Measurements from ENCODE around the gene TTC9B. TPM values are rescaled to one million over a fixed set of nuclear protein-coding genes. Genes with fewer than 3 reads are reported as not detected.

Gene TTC9B
- total and polyA plus RNA-seq, 2 of the 13 experiments (the other 11 are each of a cell fraction or from before 2014, with no cell fraction given): not detected

- TF ChIP-seq ZNF792 (CRISPR knock-in tag; IDR thresholded peaks at IDR 0.05) (peak; percentile 86; the same call in 1 of the 2 replicates), ZNF160 (CRISPR knock-in tag; IDR thresholded peaks at IDR 0.05) (0 out of 2 replicates have a peak, but pooled peaks have one; percentile 85), KDM3A (CRISPR knock-in tag; IDR thresholded peaks at IDR 0.05; ENCODE audit: low read depth) (no peak), ZNF414 (CRISPR knock-in tag; IDR thresholded peaks at IDR 0.05) (peak; percentile 83; the same call in 1 of the 2 replicates), ELF3 (CRISPR knock-in tag; IDR thresholded peaks at IDR 0.05) (peak; percentile 79), ZNF430 (CRISPR knock-in tag; IDR thresholded peaks at IDR 0.05) (0 out of 2 replicates have a peak, but pooled peaks have one; percentile 76), TFAP4 (IDR thresholded peaks at IDR 0.05; ENCODE audit: borderline replicate concordance, low read depth) (peak; percentile 79; the same call in 1 of the 2 replicates), DMAP1 (CRISPR knock-in tag; IDR thresholded peaks at IDR 0.05) (peak; percentile 86), ZSCAN30 (CRISPR knock-in tag; IDR thresholded peaks at IDR 0.05) (no peak), MTF1 (CRISPR knock-in tag; IDR thresholded peaks at IDR 0.05) (no peak), ESRRA (CRISPR knock-in tag; IDR thresholded peaks at IDR 0.05; ENCODE audit: low read depth) (0 out of 2 replicates have a peak, but pooled peaks have one; percentile 57), SRSF4 (IDR thresholded peaks at IDR 0.05; ENCODE audit: low read depth, low read length, poor library complexity, severe bottlenecking) (no peak), ZSCAN21 (CRISPR knock-in tag; IDR thresholded peaks at IDR 0.05; ENCODE audit: borderline replicate concordance) (peak; percentile 67; the same call in 1 of the 2 replicates), SOX13 (IDR thresholded peaks at IDR 0.05) (no peak), SOX13 (CRISPR knock-in tag; conservative IDR thresholded peaks at IDR 0.05 in 1 of 2, IDR thresholded peaks at IDR 0.05 in 1 of 2) (peak in 1 of 2 experiments; percentile 60; a peak in 1 of 4 replicates), ZFP41 (CRISPR knock-in tag; IDR thresholded peaks at IDR 0.05; ENCODE audit: borderline replicate concordance) (peak; percentile 24; the same call in 1 of the 2 replicates), ZNF441 (CRISPR knock-in tag; IDR thresholded peaks at IDR 0.05; ENCODE audit: borderline replicate concordance) (no peak; the same call in 1 of the 2 replicates), ZNF775 (CRISPR knock-in tag; IDR thresholded peaks at IDR 0.05; ENCODE audit: borderline replicate concordance) (no peak)
- TF ChIP-seq, protein P1, sequence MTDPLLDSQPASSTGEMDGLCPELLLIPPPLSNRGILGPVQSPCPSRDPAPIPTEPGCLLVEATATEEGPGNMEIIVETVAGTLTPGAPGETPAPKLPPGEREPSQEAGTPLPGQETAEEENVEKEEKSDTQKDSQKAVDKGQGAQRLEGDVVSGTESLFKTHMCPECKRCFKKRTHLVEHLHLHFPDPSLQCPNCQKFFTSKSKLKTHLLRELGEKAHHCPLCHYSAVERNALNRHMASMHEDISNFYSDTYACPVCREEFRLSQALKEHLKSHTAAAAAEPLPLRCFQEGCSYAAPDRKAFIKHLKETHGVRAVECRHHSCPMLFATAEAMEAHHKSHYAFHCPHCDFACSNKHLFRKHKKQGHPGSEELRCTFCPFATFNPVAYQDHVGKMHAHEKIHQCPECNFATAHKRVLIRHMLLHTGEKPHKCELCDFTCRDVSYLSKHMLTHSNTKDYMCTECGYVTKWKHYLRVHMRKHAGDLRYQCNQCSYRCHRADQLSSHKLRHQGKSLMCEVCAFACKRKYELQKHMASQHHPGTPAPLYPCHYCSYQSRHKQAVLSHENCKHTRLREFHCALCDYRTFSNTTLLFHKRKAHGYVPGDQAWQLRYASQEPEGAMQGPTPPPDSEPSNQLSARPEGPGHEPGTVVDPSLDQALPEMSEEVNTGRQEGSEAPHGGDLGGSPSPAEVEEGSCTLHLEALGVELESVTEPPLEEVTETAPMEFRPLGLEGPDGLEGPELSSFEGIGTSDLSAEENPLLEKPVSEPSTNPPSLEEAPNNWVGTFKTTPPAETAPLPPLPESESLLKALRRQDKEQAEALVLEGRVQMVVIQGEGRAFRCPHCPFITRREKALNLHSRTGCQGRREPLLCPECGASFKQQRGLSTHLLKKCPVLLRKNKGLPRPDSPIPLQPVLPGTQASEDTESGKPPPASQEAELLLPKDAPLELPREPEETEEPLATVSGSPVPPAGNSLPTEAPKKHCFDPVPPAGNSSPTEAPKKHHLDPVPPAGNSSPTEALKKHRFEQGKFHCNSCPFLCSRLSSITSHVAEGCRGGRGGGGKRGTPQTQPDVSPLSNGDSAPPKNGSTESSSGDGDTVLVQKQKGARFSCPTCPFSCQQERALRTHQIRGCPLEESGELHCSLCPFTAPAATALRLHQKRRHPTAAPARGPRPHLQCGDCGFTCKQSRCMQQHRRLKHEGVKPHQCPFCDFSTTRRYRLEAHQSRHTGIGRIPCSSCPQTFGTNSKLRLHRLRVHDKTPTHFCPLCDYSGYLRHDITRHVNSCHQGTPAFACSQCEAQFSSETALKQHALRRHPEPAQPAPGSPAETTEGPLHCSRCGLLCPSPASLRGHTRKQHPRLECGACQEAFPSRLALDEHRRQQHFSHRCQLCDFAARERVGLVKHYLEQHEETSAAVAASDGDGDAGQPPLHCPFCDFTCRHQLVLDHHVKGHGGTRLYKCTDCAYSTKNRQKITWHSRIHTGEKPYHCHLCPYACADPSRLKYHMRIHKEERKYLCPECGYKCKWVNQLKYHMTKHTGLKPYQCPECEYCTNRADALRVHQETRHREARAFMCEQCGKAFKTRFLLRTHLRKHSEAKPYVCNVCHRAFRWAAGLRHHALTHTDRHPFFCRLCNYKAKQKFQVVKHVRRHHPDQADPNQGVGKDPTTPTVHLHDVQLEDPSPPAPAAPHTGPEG (CRISPR knock-in tag; IDR thresholded peaks at IDR 0.05): no peak
Measured at GRCh38 chr19:40231544-40232424, 13.6 kb upstream of the TTC9B start (continued).
